ENCODE measurements around the gene NCKAP5.

NCKAP5 gene

DNA sequence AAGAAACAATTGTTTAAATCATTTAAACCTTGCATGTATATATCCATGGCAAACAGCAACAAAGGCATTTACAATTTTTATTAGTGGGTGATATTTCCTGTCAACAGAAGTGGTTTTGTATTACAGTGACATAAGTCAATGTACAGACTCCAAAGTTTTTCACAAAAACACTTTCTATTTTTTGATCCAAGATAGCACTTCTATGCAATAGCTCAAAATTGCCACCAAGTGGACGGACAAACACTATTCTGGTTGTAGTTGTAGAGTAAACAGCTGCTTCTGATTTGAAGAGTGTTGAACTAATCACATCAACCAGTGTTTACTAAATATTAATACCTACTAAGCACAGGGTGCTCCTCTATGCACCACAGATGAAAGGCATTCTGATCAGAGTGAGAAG, 421.4 kb downstream of the NCKAP5 start:
- Histone ChIP-seq H3K79me1 (ENCODE audit: low read length) (no peaks in the 10 kb centered on the region), H3K27me3 (ENCODE audit: insufficient read depth, low read length) (no peaks in the 10 kb centered on the region), H2AFZ (ENCODE audit: insufficient read depth, low read length, poor library complexity) (no peak overlapping the region), H3K23ac (ENCODE audit: low read length) (no peak overlapping the region), H4K8ac (ENCODE audit: low read depth, low read length) (no peak overlapping the region), H3K4ac (ENCODE audit: low read depth, low read length) (no peak overlapping the region), H3K9me3 (ENCODE audit: insufficient read depth, low read depth, low read length) (no peaks in the 10 kb centered on the region), H3K36me3 (ENCODE audit: control insufficient read depth in 1 of 2, insufficient read depth in 2 of 2, low read length in 2 of 2) (no peaks in the 10 kb centered on the region), H2BK120ac (ENCODE audit: insufficient read depth, low read length, poor library complexity) (no peak overlapping the region), H4K91ac (ENCODE audit: low read depth, low read length) (no peak overlapping the region), H2BK5ac (ENCODE audit: low read depth, low read length, poor library complexity) (no peak overlapping the region), H3K18ac (ENCODE audit: low read length) (no peak overlapping the region), H2BK12ac (ENCODE audit: low read length) (no peak overlapping the region), H3K27ac (ENCODE audit: low read depth, low read length) (no peak overlapping the region), H2AK5ac (ENCODE audit: low read length) (no peak overlapping the region), H3K14ac (ENCODE audit: low read length) (no peak overlapping the region), H3K4me3 (ENCODE audit: low read depth, low read length) (no peak overlapping the region), H3K4me1 (ENCODE audit: control insufficient read depth in 1 of 2, insufficient read depth in 2 of 2, low read length in 2 of 2) (no peaks in the 10 kb centered on the region), H3K4me2 (ENCODE audit: low read length) (no peak overlapping the region), H3K79me2 (ENCODE audit: control insufficient read depth, insufficient read depth, low read length, poor library complexity) (no peaks in the 10 kb centered on the region), H3K9ac (ENCODE audit: low read length) (no peak overlapping the region), H4K12ac (ENCODE audit: low read depth, low read length) (no peak overlapping the region)
- DNase-seq: no peak
- WGBS (ENCODE audit: extremely low coverage, insufficient coverage, insufficient read length): no CpG with 5 or more reads among the region's 1 CpG

DNA sequence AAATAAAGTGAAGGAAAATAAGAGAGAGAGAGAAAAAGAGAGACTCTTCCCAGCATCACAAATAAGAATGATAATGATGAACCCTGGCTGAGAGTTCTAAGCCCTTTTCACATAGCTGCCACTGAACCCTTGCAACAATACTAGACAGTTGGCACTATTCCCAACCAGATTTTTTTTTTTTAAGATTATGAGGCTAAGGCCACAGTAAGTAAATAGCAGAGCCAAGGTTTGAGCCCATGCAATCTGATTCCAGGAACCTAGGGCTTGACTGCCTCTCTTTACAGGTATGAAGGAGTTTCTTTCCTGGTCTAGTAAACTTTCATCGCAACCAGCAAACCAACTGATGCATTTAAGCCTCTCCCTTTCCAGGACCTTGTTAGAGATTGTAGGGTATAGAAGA, 424.6 kb downstream of the NCKAP5 start:
- no peak overlapping the region for H2BK12ac ChIP-seq (ENCODE audit: low read length)
- H2BK5ac ChIP-seq (ENCODE audit: low read depth, low read length, poor library complexity): no peak overlapping the region
- no peaks in the 10 kb centered on the region for H3K9me3 ChIP-seq (ENCODE audit: insufficient read depth, low read depth, low read length)
- no peak overlapping the region for H3K27ac ChIP-seq (ENCODE audit: low read depth, low read length)
- no peaks in the 10 kb centered on the region for H3K27me3 ChIP-seq (ENCODE audit: insufficient read depth, low read length)
- no peak overlapping the region for H3K9ac ChIP-seq (ENCODE audit: low read length)
- H3K4me1 ChIP-seq (ENCODE audit: control insufficient read depth in 1 of 2, insufficient read depth in 2 of 2, low read length in 2 of 2): no peaks in the 10 kb centered on the region
- no CpG with 5 or more reads among the region's 1 CpG for WGBS (ENCODE audit: extremely low coverage, insufficient coverage, insufficient read length)
- H3K4ac ChIP-seq (ENCODE audit: low read depth, low read length): no peak overlapping the region
- H3K79me1 ChIP-seq (ENCODE audit: low read length): no peaks in the 10 kb centered on the region
- no peaks in the 10 kb centered on the region for H3K79me2 ChIP-seq (ENCODE audit: control insufficient read depth, insufficient read depth, low read length, poor library complexity)
- H4K91ac ChIP-seq (ENCODE audit: low read depth, low read length): no peak overlapping the region
- H3K23ac ChIP-seq (ENCODE audit: low read length): no peak overlapping the region
- H3K4me3 ChIP-seq (ENCODE audit: low read depth, low read length): no peak overlapping the region
- DNase-seq: no peak
- no peak overlapping the region for H3K4me2 ChIP-seq (ENCODE audit: low read length)
- H4K8ac ChIP-seq (ENCODE audit: low read depth, low read length): no peak overlapping the region
- no peak overlapping the region for H2AFZ ChIP-seq (ENCODE audit: insufficient read depth, low read length, poor library complexity)
- H2BK120ac ChIP-seq (ENCODE audit: insufficient read depth, low read length, poor library complexity): no peak overlapping the region
- H2AK5ac ChIP-seq (ENCODE audit: low read length): no peak overlapping the region
- H4K12ac ChIP-seq (ENCODE audit: low read depth, low read length): no peak overlapping the region
- no peak overlapping the region for H3K14ac ChIP-seq (ENCODE audit: low read length)
- H3K18ac ChIP-seq (ENCODE audit: low read length): no peak overlapping the region
- H3K36me3 ChIP-seq (ENCODE audit: control insufficient read depth in 1 of 2, insufficient read depth in 2 of 2, low read length in 2 of 2): no peaks in the 10 kb centered on the region

DNA sequence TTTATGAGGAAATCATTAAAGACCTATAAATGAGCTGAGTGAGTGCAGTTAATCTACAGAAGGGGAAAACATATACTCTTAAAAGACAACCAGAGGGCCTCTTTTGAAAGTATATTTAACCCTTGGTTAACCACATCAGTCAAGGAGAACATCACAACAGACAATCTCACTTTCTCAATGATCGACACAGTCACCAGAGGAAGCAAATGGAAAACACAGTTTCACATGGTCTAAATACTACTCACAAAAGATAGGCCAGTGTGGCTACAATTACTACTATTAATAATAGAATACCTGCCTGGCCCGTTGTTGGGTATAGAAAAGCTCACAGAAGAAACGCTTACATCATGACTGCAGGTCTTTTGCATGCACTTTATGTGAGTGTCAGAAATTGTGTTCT, 426.2 kb downstream of the NCKAP5 start:
- Histone ChIP-seq H4K12ac (ENCODE audit: low read depth, low read length) (no peak overlapping the region), H3K79me2 (ENCODE audit: control insufficient read depth, insufficient read depth, low read length, poor library complexity) (no peaks in the 10 kb centered on the region), H3K79me1 (ENCODE audit: low read length) (no peaks in the 10 kb centered on the region), H3K9me3 (ENCODE audit: insufficient read depth, low read depth, low read length) (no peaks in the 10 kb centered on the region), H3K27me3 (ENCODE audit: insufficient read depth, low read length) (no peaks in the 10 kb centered on the region), H3K36me3 (ENCODE audit: control insufficient read depth in 1 of 2, insufficient read depth in 2 of 2, low read length in 2 of 2) (no peaks in the 10 kb centered on the region), H3K4me2 (ENCODE audit: low read length) (no peak overlapping the region), H2AK5ac (ENCODE audit: low read length) (no peak overlapping the region), H4K91ac (ENCODE audit: low read depth, low read length) (no peak overlapping the region), H3K27ac (ENCODE audit: low read depth, low read length) (no peak overlapping the region), H2AFZ (ENCODE audit: insufficient read depth, low read length, poor library complexity) (no peak overlapping the region), H3K14ac (ENCODE audit: low read length) (no peak overlapping the region), H3K23ac (ENCODE audit: low read length) (no peak overlapping the region), H3K4ac (ENCODE audit: low read depth, low read length) (no peak overlapping the region), H2BK12ac (ENCODE audit: low read length) (no peak overlapping the region), H2BK120ac (ENCODE audit: insufficient read depth, low read length, poor library complexity) (no peak overlapping the region), H3K4me3 (ENCODE audit: low read depth, low read length) (no peak overlapping the region), H3K18ac (ENCODE audit: low read length) (no peak overlapping the region), H4K8ac (ENCODE audit: low read depth, low read length) (no peak overlapping the region), H2BK5ac (ENCODE audit: low read depth, low read length, poor library complexity) (no peak overlapping the region), H3K9ac (ENCODE audit: low read length) (no peak overlapping the region), H3K4me1 (ENCODE audit: control insufficient read depth in 1 of 2, insufficient read depth in 2 of 2, low read length in 2 of 2) (no peaks in the 10 kb centered on the region)
- no CpG with 5 or more reads among the region's 3 CpGs for WGBS (ENCODE audit: extremely low coverage, insufficient coverage, insufficient read length)
- no peak for DNase-seq

DNA sequence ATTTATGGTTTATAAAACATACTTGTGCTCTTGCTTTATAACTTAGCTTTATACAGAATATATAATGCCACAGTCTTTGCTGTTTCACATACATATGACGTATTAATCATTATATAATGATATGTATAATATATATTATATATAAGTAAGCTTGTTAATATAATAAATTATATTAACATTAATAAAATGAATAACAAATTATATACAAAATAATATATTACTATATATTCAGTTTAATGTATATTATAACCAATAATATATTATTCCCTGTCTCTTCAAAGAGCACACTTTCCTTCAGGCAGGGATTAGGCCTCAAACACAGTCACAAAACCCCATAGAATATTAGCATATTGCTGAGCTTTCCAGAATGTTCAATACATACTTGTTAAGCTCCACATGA, 427.6 kb downstream of the NCKAP5 start:
- Histone ChIP-seq H3K9ac (ENCODE audit: low read length) (no peak overlapping the region), H3K23ac (ENCODE audit: low read length) (no peak overlapping the region), H3K9me3 (ENCODE audit: insufficient read depth, low read depth, low read length) (no peaks in the 10 kb centered on the region), H4K8ac (ENCODE audit: low read depth, low read length) (no peak overlapping the region), H3K79me1 (ENCODE audit: low read length) (no peaks in the 10 kb centered on the region), H2BK5ac (ENCODE audit: low read depth, low read length, poor library complexity) (no peak overlapping the region), H3K79me2 (ENCODE audit: control insufficient read depth, insufficient read depth, low read length, poor library complexity) (no peaks in the 10 kb centered on the region), H3K4me3 (ENCODE audit: low read depth, low read length) (no peak overlapping the region), H3K27ac (ENCODE audit: low read depth, low read length) (no peak overlapping the region), H2AK5ac (ENCODE audit: low read length) (no peak overlapping the region), H3K36me3 (ENCODE audit: control insufficient read depth in 1 of 2, insufficient read depth in 2 of 2, low read length in 2 of 2) (no peaks in the 10 kb centered on the region), H3K14ac (ENCODE audit: low read length) (no peak overlapping the region), H3K27me3 (ENCODE audit: insufficient read depth, low read length) (no peaks in the 10 kb centered on the region), H4K91ac (ENCODE audit: low read depth, low read length) (no peak overlapping the region), H3K18ac (ENCODE audit: low read length) (no peak overlapping the region), H3K4ac (ENCODE audit: low read depth, low read length) (no peak overlapping the region), H2BK12ac (ENCODE audit: low read length) (no peak overlapping the region), H3K4me1 (ENCODE audit: control insufficient read depth in 1 of 2, insufficient read depth in 2 of 2, low read length in 2 of 2) (no peaks in the 10 kb centered on the region), H2AFZ (ENCODE audit: insufficient read depth, low read length, poor library complexity) (no peak overlapping the region), H2BK120ac (ENCODE audit: insufficient read depth, low read length, poor library complexity) (no peak overlapping the region), H4K12ac (ENCODE audit: low read depth, low read length) (no peak overlapping the region), H3K4me2 (ENCODE audit: low read length) (no peak overlapping the region)
- WGBS (ENCODE audit: extremely low coverage, insufficient coverage, insufficient read length): no CpG with 5 or more reads among the region's 1 CpG
- DNase-seq: no peak
